KMS-11 (cell line): ENCODE results near the gene ALAS2.

Source experiments
- H2AFZ ChIP-seq: fragments of 200-600 bp; sonication (generic); 2 replicates; pipeline ENCODE4 v1.6.1; 2016; ENCODE audit warnings: antibody characterized with exemption, mixed run types, low read depth
- H3K27ac ChIP-seq: fragments of 200-600 bp; sonication (generic); 2 replicates; pipeline ENCODE4 v1.6.1; 2016; ENCODE audit warnings: mild to moderate bottlenecking, mixed run types
- H3K27me3 ChIP-seq: fragments of 200-600 bp; sonication (generic); 2 replicates; pipeline ENCODE4 v1.6.1; 2017; ENCODE audit warnings: mild to moderate bottlenecking, low read depth, mixed run types, moderate library complexity; ENCODE audit not compliant: insufficient read depth
- H3K36me3 ChIP-seq: fragments of 200-600 bp; sonication (generic); 2 replicates; pipeline ENCODE4 v1.6.1; 2017; ENCODE audit warnings: mild to moderate bottlenecking, mixed run types; ENCODE audit not compliant: insufficient read depth
- H3K4me1 ChIP-seq: fragments of 200-600 bp; sonication (generic); 2 replicates; pipeline ENCODE4 v1.6.1; 2016; ENCODE audit warnings: mild to moderate bottlenecking, low read depth, mixed run types; ENCODE audit not compliant: poor library complexity, severe bottlenecking
- H3K4me2 ChIP-seq: fragments of 200-600 bp; sonication (generic); 2 replicates; pipeline ENCODE4 v1.7.0; 2016; ENCODE audit warnings: mild to moderate bottlenecking, mixed run types
- H3K4me3 ChIP-seq: fragments of 200-600 bp; sonication (generic); IDR thresholded peaks from 2 replicates; pipeline ENCODE4 v1.6.1; 2017; ENCODE audit warnings: low read depth, low read length, mixed read lengths; ENCODE audit not compliant: insufficient read depth
- H3K79me2 ChIP-seq: fragments of 200-600 bp; sonication (generic); 2 replicates; pipeline ENCODE4 v1.6.1; 2016; ENCODE audit warnings: low read depth, mixed run types; ENCODE audit not compliant: insufficient read depth
- H3K9ac ChIP-seq: fragments of 200-600 bp; sonication (generic); 2 replicates; pipeline ENCODE4 v1.6.1; 2016; ENCODE audit warnings: mild to moderate bottlenecking, mixed run types
- H4K20me1 ChIP-seq: fragments of 200-600 bp; sonication (generic); 2 replicates; pipeline ENCODE4 v1.6.1; 2016; ENCODE audit warnings: mild to moderate bottlenecking, mixed run types; ENCODE audit not compliant: insufficient read depth
- CTCF ChIP-seq: fragments of 200-600 bp; sonication (generic); conservative IDR thresholded peaks from 2 replicates; pipeline ENCODE4 v1.6.1; 2017; ENCODE audit warnings: low read depth, mild to moderate bottlenecking, antibody characterized with exemption, low read length, moderate library complexity, mixed read lengths

ALAS2 gene

GRCh38 chrX:54999717-55000598 is 30.8 kb downstream of the ALAS2 start, which contains the start of gene APEX2:
TSS of gene APEX2 (plus strand) at chrX:55000363. CDS start at chrX:55000423, 60 bp downstream.
- peak within 1 kb of the TSS; percentile 80 for H2AFZ ChIP-seq
- no peaks in the 10 kb centered on the region for H3K27me3 ChIP-seq
- H3K79me2 ChIP-seq = peaks cover 12% of the 10 kb centered on the region
- no peaks in the 10 kb centered on the region for H3K36me3 ChIP-seq
- H3K4me3 ChIP-seq = peak within 1 kb of the TSS; percentile 13
- no peaks in the 10 kb centered on the region for H4K20me1 ChIP-seq
- peak within 1 kb of the TSS; percentile 68 for H3K4me2 ChIP-seq
- TF ChIP-seq CTCF = no peak
- peak within 1 kb of the TSS; percentile 78 for H3K27ac ChIP-seq
- peaks cover 7% of the 10 kb centered on the region for H3K4me1 ChIP-seq
- peak within 1 kb of the TSS; percentile 59; the same call in 1 of the 2 replicates for H3K9ac ChIP-seq

- Histone ChIP-seq H3K27me3 (no peaks in the 10 kb centered on the region), H3K9ac (no peak overlapping the region), H3K4me3 (no peak overlapping the region), H3K27ac (no peak overlapping the region), H3K4me1 (peaks cover 3% of the 10 kb centered on the region), H2AFZ (no peak overlapping the region), H3K79me2 (peaks cover 3% of the 10 kb centered on the region; the same call in 1 of the 2 replicates), H3K4me2 (no peak overlapping the region), H3K36me3 (no peaks in the 10 kb centered on the region), H4K20me1 (no peaks in the 10 kb centered on the region)
- no peak for TF ChIP-seq CTCF
Measured at GRCh38 chrX:54995621-54996020, 35.2 kb downstream of the ALAS2 start.

DNA sequence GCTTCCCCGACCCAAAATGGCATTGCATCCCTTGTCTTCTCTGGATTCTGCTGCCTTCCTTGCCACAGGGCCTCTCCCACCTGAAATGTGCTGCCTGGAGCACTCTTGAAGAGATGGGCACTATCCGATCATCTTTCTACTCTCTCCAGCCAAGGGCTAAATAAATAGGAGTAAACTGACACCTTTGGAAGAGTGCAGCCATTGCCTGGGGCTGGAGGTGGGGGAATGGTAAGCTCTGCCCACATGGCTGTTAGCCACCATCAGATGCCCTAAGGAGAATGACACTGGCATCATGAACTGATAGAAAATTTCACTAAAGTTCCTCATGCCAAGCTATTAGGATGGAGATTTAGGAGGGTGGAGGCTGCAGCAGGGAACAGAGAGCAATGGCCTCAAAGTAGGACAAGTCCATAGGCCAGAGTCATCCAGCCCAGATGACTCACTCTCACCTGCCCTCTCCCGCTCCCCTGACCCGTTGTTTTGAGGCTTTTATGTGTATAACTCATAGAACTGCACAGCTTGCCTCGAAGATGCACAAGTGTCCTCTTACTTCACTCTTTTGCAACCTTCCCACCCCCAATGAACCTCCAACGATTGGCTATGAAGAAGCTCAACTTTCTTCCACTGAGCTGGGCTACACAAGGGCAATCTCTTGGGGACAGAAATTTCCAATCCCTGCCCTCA is 36.0 kb downstream of the ALAS2 start:
- H3K79me2 ChIP-seq = no peaks in the 10 kb centered on the region
- H2AFZ ChIP-seq = no peak overlapping the region
- H3K4me2 ChIP-seq = no peak overlapping the region

DNA sequence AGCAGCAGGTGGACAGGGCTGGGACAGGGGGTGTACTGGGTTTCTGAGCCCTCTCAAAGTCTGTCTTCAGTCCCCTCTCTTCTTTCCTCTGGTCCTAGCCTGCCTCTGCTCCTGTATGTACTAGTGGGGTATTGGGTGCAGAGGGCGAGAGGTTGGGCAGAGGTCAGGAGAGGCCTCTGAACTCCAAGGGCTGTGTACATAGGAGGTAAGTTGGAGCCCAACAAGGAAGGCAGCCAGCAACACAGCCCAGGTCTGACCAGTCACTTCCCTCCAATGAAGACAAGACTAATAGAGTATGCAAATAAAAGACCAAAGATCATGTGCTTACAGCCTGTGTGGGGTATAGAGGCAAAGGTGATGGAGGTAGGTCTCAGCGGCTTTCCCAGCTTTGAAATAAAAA is 36.7 kb downstream of the ALAS2 start, which contains the start of gene PFKFB1:
Gene PFKFB1, minus strand, starts transcription at position 90 of the 400 bp plus-strand sequence. CDS start 181 bp downstream, outside the sequence.
- Histone ChIP-seq H3K9ac (no peak within 1 kb of the TSS), H4K20me1 (no peaks in the 10 kb centered on the region), H3K4me3 (no peak within 1 kb of the TSS), H3K4me1 (peaks cover 2% of the 10 kb centered on the region), H3K36me3 (no peaks in the 10 kb centered on the region), H2AFZ (no peak within 1 kb of the TSS), H3K27ac (no peak within 1 kb of the TSS), H3K27me3 (no peaks in the 10 kb centered on the region), H3K79me2 (no peaks in the 10 kb centered on the region), H3K4me2 (no peak within 1 kb of the TSS)
- no peak for TF ChIP-seq CTCF

More for the DNA sequence above, 36.0 kb downstream of the ALAS2 start:
- H3K27ac ChIP-seq = no peak overlapping the region
- no peaks in the 10 kb centered on the region for H3K36me3 ChIP-seq
- no peaks in the 10 kb centered on the region for H4K20me1 ChIP-seq
- H3K4me1 ChIP-seq = peaks cover 3% of the 10 kb centered on the region
- TF ChIP-seq CTCF = no peak
- H3K4me3 ChIP-seq = no peak overlapping the region
- no peak overlapping the region for H3K9ac ChIP-seq
- H3K27me3 ChIP-seq = no peaks in the 10 kb centered on the region
